ENCODE results near the gene OR2A1.
"Not testable (repeated sequence)": the region's sequence is repeated elsewhere in the genome, so short reads cannot be mapped to it uniquely, and the experiment has no call there.

The OR2A1 gene

GRCh38 chr7:144323359-144323758 is 11.1 kb downstream of the OR2A1 start:
- not testable (repeated sequence) for H3K4me3 ChIP-seq (ENCODE audit: low read depth, low read length)

GRCh38 chr7:144325868-144326267 is 13.6 kb downstream of the OR2A1 start:
- H3K4me3 ChIP-seq (ENCODE audit: low read depth, low read length): not testable (repeated sequence)

GRCh38 chr7:144330044-144330443 is 17.8 kb downstream of the OR2A1 start:
- H3K4me3 ChIP-seq (ENCODE audit: low read depth, low read length): not testable (repeated sequence)

GRCh38 chr7:144331221-144331995 is 19.2 kb downstream of the OR2A1 start:
- not testable (repeated sequence) for H3K4me3 ChIP-seq (ENCODE audit: low read depth, low read length)

GRCh38 chr7:144331996-144332288 is 19.7 kb downstream of the OR2A1 start:
- not testable (repeated sequence) for H3K4me3 ChIP-seq (ENCODE audit: low read depth, low read length)

DNA sequence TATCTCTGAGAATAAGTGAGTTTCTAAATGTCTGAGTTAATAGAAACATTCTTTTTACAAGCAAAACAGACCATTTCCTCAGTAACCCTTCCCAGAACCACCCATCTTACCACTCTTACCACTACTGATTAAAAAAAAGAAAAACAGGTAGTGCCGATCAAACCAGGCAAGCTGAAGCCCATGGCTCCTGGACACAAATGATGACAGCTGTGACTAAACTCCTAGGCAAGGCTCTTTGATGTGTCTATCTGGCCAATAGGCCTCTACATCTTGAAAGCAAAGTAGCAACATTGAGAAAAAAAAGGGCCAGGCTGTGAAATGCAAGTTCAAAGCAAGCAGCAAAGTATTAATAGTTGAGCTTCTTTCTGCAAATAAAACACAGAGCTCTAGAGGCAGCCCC is 36.4 kb downstream of the OR2A1 start:
- not testable (repeated sequence) for H3K4me3 ChIP-seq (ENCODE audit: low read depth, low read length)

GRCh38 chr7:144351667-144352066 is 39.4 kb downstream of the OR2A1 start:
- not testable (repeated sequence) for H3K4me3 ChIP-seq (ENCODE audit: low read depth, low read length)

GRCh38 chr7:144355176-144355822 is 43.1 kb downstream of the OR2A1 start, which contains the start of gene ARHGEF5:
Gene ARHGEF5, plus strand, starts transcription at chr7:144355402. Its CDS starts 7,268 bp downstream, at chr7:144362670.
- not testable (repeated sequence) for H3K4me3 ChIP-seq (ENCODE audit: low read depth, low read length)

GRCh38 chr7:144356185-144356584 is 44.0 kb downstream of the OR2A1 start:
- H3K4me3 ChIP-seq (ENCODE audit: low read depth, low read length): not testable (repeated sequence)

- not testable (repeated sequence) for H3K4me3 ChIP-seq (ENCODE audit: low read depth, low read length)
These were observed 44.6 kb downstream of the OR2A1 start for GRCh38 chr7:144356860-144357259.

- H3K4me3 ChIP-seq (ENCODE audit: low read depth, low read length): not testable (repeated sequence)
These were observed 49.8 kb downstream of the OR2A1 start for GRCh38 chr7:144362061-144362460.

DNA sequence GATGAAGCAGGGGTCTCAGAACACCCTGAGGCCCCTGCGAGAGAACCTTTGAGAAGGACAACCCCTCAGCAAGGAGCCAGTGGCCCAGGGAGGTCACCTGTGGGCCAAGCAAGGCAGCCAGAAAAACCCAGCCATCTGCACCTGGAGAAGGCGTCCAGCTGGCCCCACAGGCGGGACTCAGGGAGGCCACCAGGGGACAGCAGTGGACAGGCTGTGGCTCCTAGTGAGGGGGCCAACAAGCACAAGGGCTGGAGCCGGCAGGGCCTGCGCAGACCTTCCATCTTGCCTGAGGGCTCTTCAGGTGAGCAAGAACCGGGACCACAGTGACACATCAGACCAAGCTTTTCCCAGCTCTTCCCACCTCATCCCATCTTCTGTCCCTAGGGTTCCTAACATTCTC is 53.3 kb downstream of the OR2A1 start:
- not testable (repeated sequence) for H3K4me3 ChIP-seq (ENCODE audit: low read depth, low read length)

GRCh38 chr7:144367250-144367649 is 55.0 kb downstream of the OR2A1 start:
- not testable (repeated sequence) for H3K4me3 ChIP-seq (ENCODE audit: low read depth, low read length)

GRCh38 chr7:144369221-144369620 is 57.0 kb downstream of the OR2A1 start:
- H3K4me3 ChIP-seq (ENCODE audit: low read depth, low read length): not testable (repeated sequence)

All from WI38 (cell line).